ENCODE results near the gene FGF14.
"Not testable (repeated sequence)": the region's sequence is repeated elsewhere in the genome, so short reads cannot be mapped to it uniquely, and the experiment has no call there.

FGF14 gene

GRCh38 chr13:102012299-102013293 is 389.3 kb downstream of the FGF14 start:
- Histone ChIP-seq H4K5ac (ENCODE audit: low read length) (no peak overlapping the region), H3K36me3 (ENCODE audit: control insufficient read depth, insufficient read depth, low read length) (no peaks in the 10 kb centered on the region), H2BK5ac (ENCODE audit: low read length) (no peak overlapping the region), H3K79me1 (ENCODE audit: low read length) (no peaks in the 10 kb centered on the region), H2BK120ac (ENCODE audit: low read depth, low read length) (no peak overlapping the region), H3K9ac (ENCODE audit: low read length) (no peak overlapping the region), H4K8ac (ENCODE audit: low read depth, low read length) (no peak overlapping the region), H3K4ac (ENCODE audit: low read depth, low read length) (no peak overlapping the region), H2BK15ac (replicated peaks; ENCODE audit: low read depth) (no peak overlapping the region), H3K79me2 (ENCODE audit: control insufficient read depth, insufficient read depth, low read length) (no peaks in the 10 kb centered on the region), H3K56ac (ENCODE audit: low read length) (no peak overlapping the region), H3K23ac (ENCODE audit: low read length) (no peak overlapping the region), H3K4me2 (ENCODE audit: low read length) (no peak overlapping the region), H3K18ac (ENCODE audit: low read length) (no peak overlapping the region), H3K4me3 (ENCODE audit: low read length) (no peak overlapping the region), H3K27me3 (ENCODE audit: insufficient read depth, low read length, poor library complexity) (no peaks in the 10 kb centered on the region), H3K4me1 (ENCODE audit: control insufficient read depth, low read depth, low read length) (no peaks in the 10 kb centered on the region), H3K27ac (ENCODE audit: low read depth, low read length) (no peak overlapping the region), H2AK5ac (ENCODE audit: low read length) (no peak overlapping the region)
- no CpG with 5 or more reads among the region's 7 CpGs for WGBS (ENCODE audit: extremely low coverage, insufficient coverage, low lambda C conversion rate)
- no peak for DNase-seq

DNA sequence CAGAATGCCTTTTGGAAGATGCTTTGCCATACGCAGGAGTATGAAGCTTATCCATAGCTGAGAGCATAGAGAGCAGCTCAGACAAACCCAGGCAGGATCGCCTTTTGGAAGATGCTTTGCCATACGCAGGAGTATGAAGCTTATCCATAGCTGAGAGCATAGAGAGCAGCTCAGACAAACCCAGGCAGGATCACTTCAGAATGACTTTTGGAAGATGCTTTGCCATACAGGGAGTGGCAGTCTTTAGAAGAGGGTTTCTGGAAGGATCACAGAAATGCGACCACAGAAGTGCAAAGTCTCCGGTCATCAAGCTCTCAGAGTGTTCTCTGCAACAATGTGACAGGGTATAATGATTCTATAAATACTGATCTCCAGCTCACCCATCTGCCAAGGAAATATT is 390.4 kb downstream of the FGF14 start:
- H2BK15ac ChIP-seq (replicated peaks; ENCODE audit: low read depth); H3K4me1 ChIP-seq (ENCODE audit: control insufficient read depth, low read depth, low read length); H3K4ac ChIP-seq (ENCODE audit: low read depth, low read length); H3K18ac ChIP-seq (ENCODE audit: low read length); H3K79me2 ChIP-seq (ENCODE audit: control insufficient read depth, insufficient read depth, low read length); H2BK120ac ChIP-seq (ENCODE audit: low read depth, low read length); H4K8ac ChIP-seq (ENCODE audit: low read depth, low read length); H2AK5ac ChIP-seq (ENCODE audit: low read length); H3K23ac ChIP-seq (ENCODE audit: low read length); H3K36me3 ChIP-seq (ENCODE audit: control insufficient read depth, insufficient read depth, low read length); H3K56ac ChIP-seq (ENCODE audit: low read length); H3K27me3 ChIP-seq (ENCODE audit: insufficient read depth, low read length, poor library complexity); DNase-seq; H4K5ac ChIP-seq (ENCODE audit: low read length); H2BK5ac ChIP-seq (ENCODE audit: low read length); H3K27ac ChIP-seq (ENCODE audit: low read depth, low read length); H3K9ac ChIP-seq (ENCODE audit: low read length); H3K4me3 ChIP-seq (ENCODE audit: low read length); H3K79me1 ChIP-seq (ENCODE audit: low read length); H3K4me2 ChIP-seq (ENCODE audit: low read length): not testable (repeated sequence)
- no CpG with 5 or more reads among the region's 5 CpGs for WGBS (ENCODE audit: extremely low coverage, insufficient coverage, low lambda C conversion rate)

DNA sequence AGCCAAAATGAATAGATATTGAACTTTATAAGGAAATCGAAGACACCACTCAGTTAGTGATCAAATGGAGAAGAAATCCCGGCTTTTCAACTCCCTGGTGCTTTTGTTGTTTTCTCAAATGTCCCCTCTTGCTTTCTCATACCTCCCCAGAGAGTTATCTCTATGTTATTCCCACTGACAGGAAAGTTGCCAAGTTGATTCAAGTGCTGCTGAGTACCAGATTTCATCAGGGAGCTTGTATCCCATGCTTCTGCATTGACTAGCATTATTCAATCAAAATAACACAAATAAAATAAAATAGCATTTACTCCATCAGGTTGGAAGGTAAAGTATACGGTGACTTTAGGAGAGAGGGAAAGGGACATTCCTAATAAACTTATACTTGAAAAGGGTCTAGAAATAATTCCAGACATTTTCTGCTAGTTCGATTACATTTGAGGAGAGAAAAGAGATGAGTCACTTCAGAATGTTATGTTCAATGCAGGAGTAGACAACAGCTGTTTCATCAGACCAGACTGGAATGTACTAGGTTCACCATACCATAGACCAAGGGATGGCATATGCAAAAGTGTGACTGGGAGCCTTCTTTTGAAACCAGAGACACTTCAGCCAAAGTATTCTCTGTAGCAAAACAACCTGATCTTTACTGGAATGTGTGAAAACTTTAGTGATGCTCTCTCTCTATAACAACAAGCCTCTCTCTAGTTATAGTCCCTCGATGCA is 397.8 kb downstream of the FGF14 start:
- no peak for DNase-seq
- Histone ChIP-seq H3K4me1 (ENCODE audit: control insufficient read depth, low read depth, low read length) (no peaks in the 10 kb centered on the region), H3K23ac (ENCODE audit: low read length) (no peak overlapping the region), H3K18ac (ENCODE audit: low read length) (no peak overlapping the region), H3K36me3 (ENCODE audit: control insufficient read depth, insufficient read depth, low read length) (no peaks in the 10 kb centered on the region), H2BK120ac (ENCODE audit: low read depth, low read length) (no peak overlapping the region), H2AK5ac (ENCODE audit: low read length) (no peak overlapping the region), H4K8ac (ENCODE audit: low read depth, low read length) (no peak overlapping the region), H3K79me1 (ENCODE audit: low read length) (no peaks in the 10 kb centered on the region), H2BK15ac (replicated peaks; ENCODE audit: low read depth) (no peak overlapping the region), H2BK5ac (ENCODE audit: low read length) (no peak overlapping the region), H3K4ac (ENCODE audit: low read depth, low read length) (no peak overlapping the region), H3K9ac (ENCODE audit: low read length) (no peak overlapping the region), H3K56ac (ENCODE audit: low read length) (no peak overlapping the region), H4K5ac (ENCODE audit: low read length) (no peak overlapping the region), H3K79me2 (ENCODE audit: control insufficient read depth, insufficient read depth, low read length) (no peaks in the 10 kb centered on the region), H3K4me3 (ENCODE audit: low read length) (no peak overlapping the region), H3K4me2 (ENCODE audit: low read length) (no peak overlapping the region), H3K27ac (ENCODE audit: low read depth, low read length) (no peak overlapping the region), H3K27me3 (ENCODE audit: insufficient read depth, low read length, poor library complexity) (no peaks in the 10 kb centered on the region)
- no CpG with 5 or more reads among the region's 5 CpGs for WGBS (ENCODE audit: extremely low coverage, insufficient coverage, low lambda C conversion rate)

DNA sequence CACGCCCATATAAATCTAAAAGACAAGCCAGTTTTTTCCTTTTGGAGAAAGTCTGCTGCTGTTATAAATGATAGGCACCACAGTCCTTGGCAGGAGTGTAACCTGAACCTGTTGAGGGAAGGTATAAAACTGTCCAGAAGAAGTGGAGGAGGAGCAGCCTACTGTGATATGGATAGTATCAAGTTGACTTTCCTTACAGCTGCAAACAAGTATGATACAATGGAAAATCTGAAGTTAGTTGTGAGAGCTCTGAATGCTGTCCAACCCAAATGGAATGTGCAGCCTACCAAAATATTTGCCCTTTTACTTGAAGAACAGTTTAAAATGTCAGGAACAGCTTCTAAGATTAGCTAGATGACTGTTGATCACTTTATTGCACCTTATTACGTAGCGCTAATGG is 399.6 kb downstream of the FGF14 start:
- no peaks in the 10 kb centered on the region for H3K79me2 ChIP-seq (ENCODE audit: control insufficient read depth, insufficient read depth, low read length)
- H3K4me3 ChIP-seq (ENCODE audit: low read length): no peak overlapping the region
- WGBS (ENCODE audit: extremely low coverage, insufficient coverage, low lambda C conversion rate): no CpG with 5 or more reads among the region's 3 CpGs

DNA sequence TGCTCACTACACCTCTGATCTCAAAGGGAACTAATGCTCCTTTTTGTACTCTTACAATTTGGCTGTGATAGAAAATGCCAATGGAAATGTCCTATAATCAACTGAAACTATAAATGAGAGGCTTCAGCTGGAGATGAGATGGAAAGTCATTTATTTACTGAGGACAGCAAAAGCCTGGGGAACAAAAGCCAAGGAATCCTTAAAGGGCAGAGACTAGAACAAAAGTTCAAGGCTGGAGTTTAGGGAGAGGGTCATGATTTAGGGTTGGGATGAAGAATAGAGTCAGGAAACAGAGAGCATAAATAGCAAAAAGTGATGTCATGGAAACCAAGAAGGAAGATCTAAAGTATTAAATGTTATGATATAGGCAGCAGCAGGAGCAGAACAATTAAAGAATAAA is 401.1 kb downstream of the FGF14 start:
- Histone ChIP-seq H2AK5ac (ENCODE audit: low read length) (no peak overlapping the region), H3K4me3 (ENCODE audit: low read length) (no peak overlapping the region), H3K27me3 (ENCODE audit: insufficient read depth, low read length, poor library complexity) (no peaks in the 10 kb centered on the region), H3K27ac (ENCODE audit: low read depth, low read length) (no peak overlapping the region), H3K4me2 (ENCODE audit: low read length) (no peak overlapping the region), H4K8ac (ENCODE audit: low read depth, low read length) (no peak overlapping the region), H3K23ac (ENCODE audit: low read length) (no peak overlapping the region), H3K79me2 (ENCODE audit: control insufficient read depth, insufficient read depth, low read length) (no peaks in the 10 kb centered on the region), H4K5ac (ENCODE audit: low read length) (no peak overlapping the region), H3K18ac (ENCODE audit: low read length) (no peak overlapping the region), H3K79me1 (ENCODE audit: low read length) (no peaks in the 10 kb centered on the region), H3K4me1 (ENCODE audit: control insufficient read depth, low read depth, low read length) (no peaks in the 10 kb centered on the region), H2BK15ac (replicated peaks; ENCODE audit: low read depth) (no peak overlapping the region), H2BK120ac (ENCODE audit: low read depth, low read length) (no peak overlapping the region), H3K56ac (ENCODE audit: low read length) (no peak overlapping the region), H3K9ac (ENCODE audit: low read length) (no peak overlapping the region), H3K36me3 (ENCODE audit: control insufficient read depth, insufficient read depth, low read length) (no peaks in the 10 kb centered on the region), H3K4ac (ENCODE audit: low read depth, low read length) (no peak overlapping the region), H2BK5ac (ENCODE audit: low read length) (no peak overlapping the region)
- DNase-seq: no peak

More for the DNA sequence above, 399.6 kb downstream of the FGF14 start:
- no peak overlapping the region for H2BK15ac ChIP-seq (replicated peaks; ENCODE audit: low read depth)
- H2BK120ac ChIP-seq (ENCODE audit: low read depth, low read length): no peak overlapping the region
- no peaks in the 10 kb centered on the region for H3K27me3 ChIP-seq (ENCODE audit: insufficient read depth, low read length, poor library complexity)
- H3K9ac ChIP-seq (ENCODE audit: low read length): no peak overlapping the region
- H3K36me3 ChIP-seq (ENCODE audit: control insufficient read depth, insufficient read depth, low read length): no peaks in the 10 kb centered on the region
- no peak overlapping the region for H4K8ac ChIP-seq (ENCODE audit: low read depth, low read length)
- H3K4me2 ChIP-seq (ENCODE audit: low read length): no peak overlapping the region
- H2BK5ac ChIP-seq (ENCODE audit: low read length): no peak overlapping the region
- H3K4ac ChIP-seq (ENCODE audit: low read depth, low read length): no peak overlapping the region
- H3K27ac ChIP-seq (ENCODE audit: low read depth, low read length): no peak overlapping the region
- H4K5ac ChIP-seq (ENCODE audit: low read length): no peak overlapping the region
- no peaks in the 10 kb centered on the region for H3K79me1 ChIP-seq (ENCODE audit: low read length)
- H3K56ac ChIP-seq (ENCODE audit: low read length): no peak overlapping the region
- H3K18ac ChIP-seq (ENCODE audit: low read length): no peak overlapping the region
- DNase-seq: peak; percentile 1
- no peak overlapping the region for H2AK5ac ChIP-seq (ENCODE audit: low read length)
- H3K4me1 ChIP-seq (ENCODE audit: control insufficient read depth, low read depth, low read length): no peaks in the 10 kb centered on the region
- no peak overlapping the region for H3K23ac ChIP-seq (ENCODE audit: low read length)
